NCI-H82 treated with DMSO at 0.1 percent for 48 hours (cell line): ENCODE measurements around the gene TAF6L.
"Not testable (repeated sequence)": the region's sequence is repeated elsewhere in the genome, so short reads cannot be mapped to it uniquely, and the experiment has no call there.

ENCODE experiments used
- DNase-seq: peaks from one replicate; lab custom pipeline; 2025; ENCODE audit not compliant: unreplicated experiment; lab: John Stamatoyannopoulos, UW

Gene TAF6L

GRCh38 chr11:62804310-62805075, 33.3 kb downstream of the TAF6L start:
- DNase-seq, result no peak

DNA sequence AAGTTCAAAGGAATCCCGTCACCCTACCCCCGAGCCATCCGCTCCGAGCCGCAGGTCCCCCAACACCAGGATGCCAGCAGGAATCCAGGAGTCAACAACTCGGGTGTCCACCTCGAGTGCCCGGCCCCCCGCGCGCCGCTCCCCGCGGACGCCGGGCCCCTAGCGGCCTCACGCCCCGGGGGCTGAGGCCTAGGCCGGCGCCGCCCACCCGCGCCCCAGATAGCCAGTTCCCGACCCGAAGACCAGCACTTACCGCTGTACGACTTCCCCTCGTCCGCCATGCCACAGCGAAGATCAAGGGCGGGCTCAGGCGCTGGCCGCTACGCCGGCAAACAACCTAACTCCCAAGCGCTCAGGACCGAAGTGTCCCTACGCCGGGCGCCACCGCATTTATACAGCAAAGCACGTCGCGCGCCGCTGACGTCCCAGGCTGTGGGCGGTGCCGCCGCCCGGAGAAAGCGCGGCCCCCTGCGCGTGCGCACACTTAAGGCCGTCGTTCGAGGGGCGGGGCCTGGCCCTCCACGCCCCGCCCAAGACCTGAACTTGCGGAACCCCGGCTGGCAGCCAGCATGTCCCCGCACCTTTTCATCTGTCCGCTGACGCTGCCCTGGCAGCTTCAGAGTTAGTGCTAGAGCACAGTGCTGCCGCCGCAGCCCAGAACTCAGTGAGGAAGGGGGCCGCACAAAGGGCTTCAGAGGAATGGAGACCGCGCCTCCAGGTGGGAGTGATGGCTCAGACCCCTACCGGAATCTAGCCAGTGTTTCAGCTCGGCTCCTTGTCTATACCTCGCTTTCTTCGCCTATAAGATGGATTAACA, 34.1 kb downstream of the TAF6L start, which contains the start of gene NXF1:
Gene NXF1, minus strand, starts transcription at position 365 of the 817 bp plus-strand sequence. Its CDS starts 84 bp downstream, at position 281.
- DNase-seq, result peak; percentile 66

GRCh38 chr11:62805961-62806441, 34.8 kb downstream of the TAF6L start:
- no peak for DNase-seq

- no peak for DNase-seq
These were observed 35.5 kb downstream of the TAF6L start for GRCh38 chr11:62806611-62807121.

DNA sequence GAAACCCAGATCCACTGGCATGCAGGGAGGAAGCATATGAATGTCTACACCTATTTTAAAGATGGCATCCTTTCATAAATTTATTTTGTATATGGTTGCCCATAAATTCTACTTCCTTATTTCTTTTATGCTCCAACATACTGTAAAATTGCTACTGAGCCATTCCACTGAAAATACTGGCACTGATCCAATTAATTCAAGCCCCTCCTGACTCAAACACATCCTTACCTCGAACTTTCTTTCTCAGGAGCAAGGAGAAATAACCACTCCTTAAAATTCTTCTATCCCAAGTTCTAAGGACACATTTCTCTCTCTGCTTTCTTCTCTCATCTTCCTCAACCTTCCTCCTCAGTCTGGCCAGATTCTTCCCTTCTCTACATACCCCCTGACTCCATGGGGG, 39.6 kb downstream of the TAF6L start:
- DNase-seq, result no peak

GRCh38 chr11:62811659-62812058, 40.5 kb downstream of the TAF6L start:
- no peak for DNase-seq

GRCh38 chr11:62816557-62816956, 45.4 kb downstream of the TAF6L start:
- DNase-seq, result no peak

- DNase-seq, result no peak
These were observed 45.9 kb downstream of the TAF6L start for GRCh38 chr11:62817129-62817528.

DNA sequence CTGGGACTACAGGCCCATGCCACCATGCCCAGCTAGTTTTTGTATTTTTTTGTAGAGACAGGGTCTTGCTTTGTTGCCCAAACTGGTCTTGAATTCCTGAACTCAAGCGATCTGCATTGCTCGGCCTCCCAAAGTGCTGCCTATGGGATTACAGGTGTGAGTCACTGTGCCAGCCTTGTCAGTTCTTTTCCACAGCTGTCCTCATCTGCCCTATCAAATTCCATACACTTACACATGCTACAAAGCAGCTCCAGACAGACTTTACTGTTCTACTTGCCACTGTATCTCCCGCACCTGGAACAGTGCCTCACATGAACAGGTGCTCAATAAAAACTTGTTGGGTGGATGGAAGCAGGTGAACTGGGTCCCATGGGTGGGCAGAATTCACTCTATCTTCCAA, 52.5 kb downstream of the TAF6L start:
- no peak for DNase-seq

- DNase-seq, result not testable (repeated sequence)
These were observed 56.9 kb downstream of the TAF6L start for GRCh38 chr11:62828130-62828529.

GRCh38 chr11:62830904-62831519, 59.8 kb downstream of the TAF6L start:
- DNase-seq, result no peak

DNA sequence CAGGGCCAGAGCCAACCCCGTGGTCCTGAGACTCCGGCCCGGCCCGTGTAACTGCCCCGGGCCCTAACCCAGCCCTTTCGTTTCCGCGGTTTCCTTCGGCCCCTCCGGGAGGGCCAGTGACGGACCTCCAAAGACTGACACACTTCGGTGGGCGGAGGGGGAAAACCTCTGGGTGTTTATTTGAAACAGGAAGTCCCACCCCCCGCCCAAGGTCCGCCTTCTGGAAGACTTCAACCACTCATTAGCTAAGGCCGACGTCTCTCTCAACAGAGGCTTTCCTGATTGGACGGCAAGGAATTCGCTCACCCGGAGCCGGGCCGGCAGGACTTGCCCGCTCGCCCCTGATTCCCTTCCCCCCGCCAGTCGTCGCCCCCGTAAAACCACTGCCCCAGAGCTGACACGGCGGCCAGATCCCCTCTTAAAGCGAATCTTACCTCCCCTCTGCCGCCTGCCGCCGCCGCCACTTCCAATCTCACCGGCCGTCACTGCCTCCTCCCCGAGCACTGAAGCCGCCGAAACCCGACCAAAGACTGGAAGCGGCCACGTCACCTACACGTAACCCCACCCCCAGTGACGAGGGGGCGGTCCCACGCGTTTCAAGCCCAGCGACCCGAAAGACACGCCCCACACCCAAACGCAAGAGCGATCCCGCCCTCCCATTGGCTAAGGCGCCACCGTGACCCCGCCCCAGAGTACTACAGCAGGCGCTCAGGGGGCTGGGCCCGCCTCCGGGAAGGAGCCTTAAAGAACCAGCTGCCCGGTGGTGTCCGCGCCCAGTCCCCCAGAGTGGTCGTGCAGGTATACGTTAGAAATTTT, 60.5 kb downstream of the TAF6L start, which contains the start of gene STX5:
Gene STX5, minus strand, starts transcription at position 532 of the 816 bp plus-strand sequence. CDS start 808 bp downstream, outside the sequence.
- DNase-seq, result peak; percentile 93

DNA sequence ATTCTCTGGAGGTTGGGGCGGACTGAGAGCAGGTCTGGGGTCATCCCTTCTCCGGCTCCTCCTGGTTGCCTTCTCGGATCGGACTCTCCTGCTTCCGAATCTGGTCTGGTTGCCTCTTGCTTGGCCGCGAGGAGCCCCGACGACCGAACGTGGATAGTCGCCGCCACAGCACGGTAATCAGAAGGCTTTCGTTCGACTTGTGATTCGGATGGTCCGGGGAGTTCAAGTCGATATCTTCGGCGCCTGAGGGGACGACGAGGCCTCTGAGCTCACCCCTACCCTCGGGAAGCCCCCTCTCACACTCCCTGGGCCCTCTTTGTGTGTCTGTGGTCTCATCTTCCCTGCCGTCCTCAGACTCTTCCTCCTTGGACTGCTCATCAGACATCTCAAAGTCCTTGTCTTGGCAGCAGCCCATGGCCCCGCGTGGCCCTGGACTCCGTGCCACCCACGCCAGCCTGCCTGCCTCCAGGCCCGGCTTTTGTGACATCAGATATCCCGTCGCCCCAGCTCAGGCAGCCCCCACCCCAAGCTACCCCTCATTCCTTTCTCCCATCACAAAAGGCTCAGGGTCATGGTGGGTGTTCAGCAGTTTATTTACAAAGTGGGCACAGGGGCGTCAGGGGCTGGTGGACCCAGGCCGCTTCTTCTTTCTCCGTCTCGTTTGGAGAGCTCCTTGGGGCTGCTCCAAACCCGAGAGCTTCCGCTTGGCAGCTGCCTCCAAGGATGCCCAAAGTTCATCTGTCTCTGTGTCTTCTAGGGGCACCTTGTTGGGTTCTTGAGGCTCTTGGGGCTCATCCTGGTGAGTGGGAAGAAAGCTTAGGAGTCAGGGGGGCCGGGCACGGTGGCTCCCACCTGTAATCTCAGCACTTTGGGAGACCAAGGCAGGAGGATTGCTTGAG, 61.4 kb downstream of the TAF6L start, which contains the start of gene TEX54:
Gene TEX54, minus strand, starts transcription at position 506 of the 899 bp plus-strand sequence.
- peak; percentile 49 for DNase-seq

DNA sequence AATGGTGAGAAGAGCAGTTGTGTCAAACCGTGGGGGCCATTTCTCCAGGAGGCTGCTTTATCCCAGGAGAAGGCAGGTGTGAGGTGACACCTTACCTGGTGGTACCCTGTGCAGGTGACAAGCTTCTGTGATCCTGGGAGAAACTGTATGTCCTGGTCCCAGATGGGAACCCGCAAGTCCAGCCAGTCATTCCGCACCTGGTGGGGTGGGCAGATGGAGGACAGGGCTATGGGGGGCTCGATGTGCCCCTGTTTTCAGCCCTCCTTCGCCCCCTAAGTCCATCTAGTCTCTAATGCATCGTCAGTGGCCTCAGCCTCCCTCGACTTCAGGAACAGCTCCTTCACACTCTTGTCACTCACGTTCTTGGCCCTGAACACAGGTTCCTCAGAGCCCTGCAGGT, 64.1 kb downstream of the TAF6L start:
- no peak for DNase-seq
